ENCODE results near the gene MCOLN3.

GRCh38 chr1:84991097-84991920 is 57.0 kb downstream of the MCOLN3 start:
- TF ChIP-seq CTCF (IDR thresholded peaks at IDR 0.05) (no peak), POLR2AphosphoS5 (IDR thresholded peaks at IDR 0.05; ENCODE audit: low read depth, low read length) (no peak), PBX3 (IDR thresholded peaks at IDR 0.05) (no peak), FOXJ3 (CRISPR knock-in tag; IDR thresholded peaks at IDR 0.05) (no peak), EP300 (IDR thresholded peaks at IDR 0.05; ENCODE audit: borderline replicate concordance in 1 of 2, low read depth in 1 of 2, low read length in 1 of 2) (no peak), TAF1 (IDR thresholded peaks at IDR 0.05; ENCODE audit: borderline replicate concordance, low read depth, low read length) (no peak)

All from SK-N-SH (cell line).